Mesendoderm (in vitro differentiated cells): ENCODE data around the gene ARHGAP20.
"Not testable (repeated sequence)": the region's sequence is repeated elsewhere in the genome, so short reads cannot be mapped to it uniquely, and the experiment has no call there.

Source experiments
- DNase-seq: peaks from one replicate; pipeline ENCODE4 v3.0.0; 2013
- H2AK5ac ChIP-seq: 2 replicates; pipeline ENCODE4 v1.6.1; 2013; ENCODE audit warnings: low read length, inconsistent platforms
- H2BK120ac ChIP-seq: 2 replicates; pipeline ENCODE4 v1.6.1; 2013; ENCODE audit warnings: low read depth, mild to moderate bottlenecking, low read length, moderate library complexity, mixed read lengths
- H2BK15ac ChIP-seq: replicated peaks from 2 replicates; pipeline ENCODE4 v1.6.1; 2013; ENCODE audit warnings: low read depth, mild to moderate bottlenecking, moderate library complexity
- H2BK5ac ChIP-seq: 2 replicates; pipeline ENCODE4 v1.6.1; 2013; ENCODE audit warnings: low read length, inconsistent platforms
- H3K18ac ChIP-seq: 2 replicates; pipeline ENCODE4 v1.6.1; 2013; ENCODE audit warnings: mild to moderate bottlenecking, low read length, mixed read lengths
- H3K23ac ChIP-seq: one replicate; pipeline ENCODE4 v1.6.1; 2013; ENCODE audit warnings: low read length
- H3K27ac ChIP-seq: 2 replicates; pipeline ENCODE4 v1.5.1; 2013; ENCODE audit warnings: low read depth, mild to moderate bottlenecking, inconsistent platforms, low read length, moderate library complexity
- H3K27me3 ChIP-seq: 2 replicates; pipeline ENCODE4 v1.6.1; 2013; ENCODE audit warnings: low read length, control low read depth, mild to moderate bottlenecking, inconsistent platforms; ENCODE audit not compliant: insufficient read depth, poor library complexity
- H3K36me3 ChIP-seq: 2 replicates; pipeline ENCODE4 v1.6.1; 2013; ENCODE audit warnings: low read length, inconsistent platforms; ENCODE audit not compliant: control insufficient read depth, insufficient read depth
- H3K4ac ChIP-seq: one replicate; pipeline ENCODE4 v1.6.1; 2013; ENCODE audit warnings: low read depth, mild to moderate bottlenecking, low read length, moderate library complexity
- H3K4me1 ChIP-seq: 2 replicates; pipeline ENCODE4 v1.6.1; 2013; ENCODE audit warnings: low read depth, low read length, inconsistent platforms; ENCODE audit not compliant: control insufficient read depth
- H3K4me2 ChIP-seq: 2 replicates; pipeline ENCODE4 v1.6.1; 2013; ENCODE audit warnings: low read length
- H3K4me3 ChIP-seq: 2 replicates; pipeline ENCODE4 v1.5.1; 2013; ENCODE audit warnings: mild to moderate bottlenecking, low read length
- H3K56ac ChIP-seq: one replicate; pipeline ENCODE4 v1.6.1; 2013; ENCODE audit warnings: low read length
- H3K79me1 ChIP-seq: 2 replicates; pipeline ENCODE4 v1.6.1; 2013; ENCODE audit warnings: low read length, inconsistent platforms
- H3K79me2 ChIP-seq: 2 replicates; pipeline ENCODE4 v1.6.1; 2013; ENCODE audit warnings: mild to moderate bottlenecking, low read length; ENCODE audit not compliant: control insufficient read depth, insufficient read depth
- H3K9ac ChIP-seq: 2 replicates; pipeline ENCODE4 v1.6.1; 2013; ENCODE audit warnings: low read length, inconsistent platforms
- H4K5ac ChIP-seq: one replicate; pipeline ENCODE4 v1.6.1; 2013; ENCODE audit warnings: low read length
- H4K8ac ChIP-seq: one replicate; pipeline ENCODE4 v1.6.1; 2013; ENCODE audit warnings: low read depth, mild to moderate bottlenecking, control low read depth, low read length, moderate library complexity
- WGBS: extraction: QIAGEN DNeasy Blood & Tissue Kit; methylation state at CpG from one replicate; pipeline ENCODE4 v1.1.7; 2013; ENCODE audit warnings: low lambda C conversion rate, missing lambda C conversion rate; ENCODE audit not compliant: insufficient coverage; ENCODE audit errors: extremely low coverage; 5-methylcytosine and 5-hydroxymethylcytosine counted together

The ARHGAP20 gene

GRCh38 chr11:110621826-110622225 lies 90.4 kb downstream of the ARHGAP20 start:
- Histone ChIP-seq H3K56ac (no peak overlapping the region), H3K18ac (no peak overlapping the region), H3K79me2 (no peaks in the 10 kb centered on the region), H3K4ac (no peak overlapping the region), H3K79me1 (no peaks in the 10 kb centered on the region), H4K8ac (no peak overlapping the region), H3K4me3 (no peak overlapping the region), H2AK5ac (no peak overlapping the region), H2BK15ac (no peak overlapping the region), H3K4me1 (no peaks in the 10 kb centered on the region), H3K27ac (no peak overlapping the region), H3K9ac (no peak overlapping the region), H3K23ac (no peak overlapping the region), H3K36me3 (no peaks in the 10 kb centered on the region), H3K4me2 (no peak overlapping the region), H2BK5ac (no peak overlapping the region), H3K27me3 (no peaks in the 10 kb centered on the region), H2BK120ac (no peak overlapping the region), H4K5ac (no peak overlapping the region)
- no peak for DNase-seq
- WGBS, result no CpG with 5 or more reads among the region's 2 CpGs

GRCh38 chr11:110619366-110619765 lies 92.9 kb downstream of the ARHGAP20 start:
- H3K56ac ChIP-seq, DNase-seq, H2BK120ac ChIP-seq, H3K18ac ChIP-seq, H3K9ac ChIP-seq, H2BK5ac ChIP-seq, H4K5ac ChIP-seq, H3K79me1 ChIP-seq, H3K4me1 ChIP-seq, H3K4me2 ChIP-seq, H2BK15ac ChIP-seq, H3K79me2 ChIP-seq, H3K4me3 ChIP-seq, H3K4ac ChIP-seq, H3K23ac ChIP-seq, H3K36me3 ChIP-seq, H3K27me3 ChIP-seq, H3K27ac ChIP-seq, H4K8ac ChIP-seq, H2AK5ac ChIP-seq: not testable (repeated sequence)
- WGBS, result no CpG with 5 or more reads among the region's 1 CpG

- Histone ChIP-seq H3K9ac (no peak overlapping the region), H3K4ac (no peak overlapping the region), H3K79me2 (no peaks in the 10 kb centered on the region), H2BK120ac (no peak overlapping the region), H3K23ac (no peak overlapping the region), H2AK5ac (no peak overlapping the region), H3K27ac (no peak overlapping the region), H3K79me1 (no peaks in the 10 kb centered on the region), H3K4me2 (no peak overlapping the region), H3K36me3 (no peaks in the 10 kb centered on the region), H4K5ac (no peak overlapping the region), H4K8ac (no peak overlapping the region), H2BK5ac (no peak overlapping the region), H3K18ac (no peak overlapping the region), H3K4me3 (no peak overlapping the region), H2BK15ac (no peak overlapping the region), H3K56ac (no peak overlapping the region), H3K27me3 (no peaks in the 10 kb centered on the region), H3K4me1 (no peaks in the 10 kb centered on the region)
- no peak for DNase-seq
- no CpG with 5 or more reads among the region's 2 CpGs for WGBS
These were observed 98.2 kb downstream of the ARHGAP20 start for GRCh38 chr11:110614031-110614430.

GRCh38 chr11:110613197-110613918 lies 98.9 kb downstream of the ARHGAP20 start:
- Histone ChIP-seq H2BK15ac (no peak overlapping the region), H3K27ac (no peak overlapping the region), H3K79me1 (no peaks in the 10 kb centered on the region), H3K4me1 (no peaks in the 10 kb centered on the region), H3K18ac (no peak overlapping the region), H3K4me3 (no peak overlapping the region), H3K36me3 (no peaks in the 10 kb centered on the region), H2BK120ac (no peak overlapping the region), H4K8ac (no peak overlapping the region), H4K5ac (no peak overlapping the region), H3K4me2 (no peak overlapping the region), H3K27me3 (no peaks in the 10 kb centered on the region), H3K9ac (no peak overlapping the region), H3K56ac (no peak overlapping the region), H3K4ac (no peak overlapping the region), H3K79me2 (no peaks in the 10 kb centered on the region), H2BK5ac (no peak overlapping the region), H3K23ac (no peak overlapping the region), H2AK5ac (no peak overlapping the region)
- DNase-seq, result no peak
- WGBS, result no CpG with 5 or more reads among the region's 3 CpGs

- H2BK5ac ChIP-seq, result no peak overlapping the region
- H3K4me3 ChIP-seq, result no peak overlapping the region
- H3K79me1 ChIP-seq, result no peaks in the 10 kb centered on the region
- H2BK15ac ChIP-seq, result no peak overlapping the region
- H4K5ac ChIP-seq, result no peak overlapping the region
- H3K27ac ChIP-seq, result no peak overlapping the region
- H3K4me1 ChIP-seq, result no peaks in the 10 kb centered on the region
- no peaks in the 10 kb centered on the region for H3K36me3 ChIP-seq
- no peaks in the 10 kb centered on the region for H3K27me3 ChIP-seq
- H3K9ac ChIP-seq, result no peak overlapping the region
- H3K18ac ChIP-seq, result no peak overlapping the region
- no peak overlapping the region for H3K23ac ChIP-seq
- no peaks in the 10 kb centered on the region for H3K79me2 ChIP-seq
- H2AK5ac ChIP-seq, result no peak overlapping the region
- H3K4ac ChIP-seq, result no peak overlapping the region
- no peak overlapping the region for H3K4me2 ChIP-seq
- no peak overlapping the region for H2BK120ac ChIP-seq
- peak; percentile 22 for DNase-seq
- no peak overlapping the region for H4K8ac ChIP-seq
- no peak overlapping the region for H3K56ac ChIP-seq
- no CpG with 5 or more reads among the region's 6 CpGs for WGBS
These were observed 105.8 kb downstream of the ARHGAP20 start for GRCh38 chr11:110606415-110606814.

GRCh38 chr11:110601936-110602335 lies 110.3 kb downstream of the ARHGAP20 start:
- Histone ChIP-seq H4K8ac (no peak overlapping the region), H3K9ac (no peak overlapping the region), H3K18ac (no peak overlapping the region), H4K5ac (no peak overlapping the region), H3K4me1 (no peaks in the 10 kb centered on the region), H3K56ac (no peak overlapping the region), H2BK15ac (no peak overlapping the region), H3K79me1 (no peaks in the 10 kb centered on the region), H3K4me2 (no peak overlapping the region), H3K23ac (no peak overlapping the region), H2AK5ac (no peak overlapping the region), H3K79me2 (no peaks in the 10 kb centered on the region), H3K27ac (no peak overlapping the region), H3K27me3 (no peaks in the 10 kb centered on the region), H3K36me3 (no peaks in the 10 kb centered on the region), H3K4ac (no peak overlapping the region), H2BK120ac (no peak overlapping the region), H2BK5ac (no peak overlapping the region), H3K4me3 (no peak overlapping the region)
- DNase-seq, result no peak
- no CpG with 5 or more reads among the region's 4 CpGs for whole genome bisulfite sequencing
